H1 (cell line): ENCODE measurements around the gene DYNC1H1. TPM values are rescaled to one million over a fixed set of nuclear protein-coding genes. Genes with fewer than 3 reads are reported as not detected.

Experiments used
- CTCF ChIA-PET: fragments of 300-600 bp; sonication (Branson Sonifier 250); formaldehyde crosslinking; loops from one replicate; lab custom pipeline; 2021; ENCODE audit not compliant: partially characterized antibody; lab: Charles Lee
- POLR2A ChIA-PET: fragments of 300-600 bp; sonication (Branson Sonifier 250); formaldehyde crosslinking; loops from one replicate; lab custom pipeline; 2021; ENCODE audit warnings: inconsistent platforms; ENCODE audit not compliant: partially characterized antibody; lab: Charles Lee
- DNase-seq, 2 experiments: peaks; one replicate each; pipeline versions ENCODE4 v3.0.0 to v3.0.0-alpha.2; 2010 to 2022; ENCODE audit warnings: low spot score in 2 of 2, low read depth in 1 of 2, mixed read lengths in 1 of 2
- FAIRE-seq: peaks from 2 replicates; lab custom pipeline; 2011; peaks lifted over from hg19 to GRCh38; lab: Jason Lieb, UNC
- H2AFZ ChIP-seq: 2 replicates; pipeline ENCODE4 v1.8.1; 2012; ENCODE audit warnings: low read length, inconsistent platforms
- H2AK5ac ChIP-seq: 2 replicates; pipeline ENCODE4 v1.6.1; 2013; ENCODE audit warnings: low read depth, low read length
- H2BK120ac ChIP-seq: replicated peaks from 2 replicates; pipeline ENCODE3; 2013; ENCODE audit warnings: low read depth, low read length, inconsistent platforms
- H2BK12ac ChIP-seq: 2 replicates; pipeline ENCODE4 v1.6.1; 2013; ENCODE audit warnings: low read depth, low read length
- H2BK15ac ChIP-seq: 2 replicates; pipeline ENCODE4 v1.6.1; 2013; ENCODE audit warnings: low read length
- H2BK20ac ChIP-seq: 2 replicates; pipeline ENCODE4 v1.6.1; 2013; ENCODE audit warnings: low read length
- H2BK5ac ChIP-seq: 2 replicates; pipeline ENCODE4 v1.6.1; 2013; ENCODE audit warnings: low read depth, low read length
- H3K14ac ChIP-seq: 2 replicates; pipeline ENCODE4 v1.6.1; 2013; ENCODE audit warnings: inconsistent platforms; ENCODE audit not compliant: insufficient read length
- H3K18ac ChIP-seq: 2 replicates; pipeline ENCODE4 v1.6.1; 2013; ENCODE audit warnings: low read length; ENCODE audit errors: extremely low read depth
- H3K23ac ChIP-seq: 2 replicates; pipeline ENCODE4 v1.6.1; 2013; ENCODE audit warnings: inconsistent platforms; ENCODE audit not compliant: insufficient read length
- H3K23me2 ChIP-seq: 2 replicates; pipeline ENCODE4 v1.6.1; 2013; ENCODE audit warnings: low read depth, low read length
- H3K27ac ChIP-seq: 2 replicates; pipeline ENCODE4 v1.6.1; 2011; ENCODE audit warnings: low read depth, low read length, inconsistent platforms
- H3K27me3 ChIP-seq, 4 experiments: replicated peaks in 1 of 4; 1 replicate in 1 of 4; 2 replicates in 3 of 4; pipeline versions ENCODE4 v1.6.1 to v1.8.1; 2011 to 2013; ENCODE audit warnings: low read length in 3 of 4, mild to moderate bottlenecking in 3 of 4, inconsistent platforms in 2 of 4, mixed read lengths in 2 of 4, moderate library complexity in 1 of 4; ENCODE audit not compliant: control insufficient read depth in 3 of 4, insufficient read depth in 3 of 4; ENCODE audit errors: extremely low read depth in 1 of 4
- H3K36me3 ChIP-seq, 4 experiments: 2 replicates each; pipeline versions ENCODE4 v1.6.1 to v1.8.1; 2011 to 2013; ENCODE audit warnings: mild to moderate bottlenecking in 4 of 4, low read length in 3 of 4, moderate library complexity in 2 of 4, control low read depth in 1 of 4, inconsistent platforms in 1 of 4; ENCODE audit not compliant: insufficient read depth in 4 of 4, control insufficient read depth in 2 of 4
- H3K4ac ChIP-seq: replicated peaks from 2 replicates; pipeline ENCODE3; 2013; ENCODE audit warnings: low read length, low read depth, mixed read lengths, inconsistent platforms; ENCODE audit not compliant: insufficient read length
- H3K4me1 ChIP-seq, 4 experiments: replicated peaks in 1 of 4; 1 replicate in 1 of 4; 2 replicates in 3 of 4; pipeline versions ENCODE4 v1.6.1 to v1.8.1; 2011 to 2013; ENCODE audit warnings: low read length in 3 of 4, inconsistent platforms in 2 of 4, mixed read lengths in 1 of 4; ENCODE audit not compliant: insufficient read depth in 4 of 4, control insufficient read depth in 3 of 4
- H3K4me2 ChIP-seq, 2 experiments: 2 replicates each; pipeline versions ENCODE4 v1.6.1 to v1.8.1; 2011 to 2013; ENCODE audit warnings: low read depth in 2 of 2, low read length in 2 of 2, control low read depth in 1 of 2, inconsistent platforms in 1 of 2, mild to moderate bottlenecking in 1 of 2; ENCODE audit not compliant: insufficient read depth in 1 of 2
- H3K4me3 ChIP-seq, 4 experiments: fragments of 200-600, 300-600 bp in 1 of 4; sonication (generic), shearing (Covaris generic), sonication (Bioruptor Twin) in 1 of 4; 2 replicates each; pipeline versions ENCODE4 v1.5.1 to v1.8.1; 2011 to 2016; ENCODE audit warnings: low read length in 4 of 4, low read depth in 3 of 4, control low read depth in 2 of 4, inconsistent platforms in 2 of 4, mild to moderate bottlenecking in 2 of 4, mixed read lengths in 1 of 4, moderate library complexity in 1 of 4; ENCODE audit not compliant: insufficient read depth in 2 of 4; ENCODE audit errors: extremely low read depth in 1 of 4
- H3K56ac ChIP-seq: replicated peaks from 2 replicates; pipeline ENCODE3; 2013; ENCODE audit warnings: low read depth, mild to moderate bottlenecking, mixed read lengths, low read length, inconsistent platforms; ENCODE audit not compliant: insufficient read length
- H3K79me1 ChIP-seq: 2 replicates; pipeline ENCODE4 v1.6.1; 2013; ENCODE audit warnings: low read depth, low read length, control low read depth
- H3K79me2 ChIP-seq, 2 experiments: 2 replicates each; pipeline versions ENCODE4 v1.6.1 to v1.8.1; 2012 to 2013; ENCODE audit warnings: low read length in 2 of 2, mild to moderate bottlenecking in 2 of 2, inconsistent platforms in 1 of 2; ENCODE audit not compliant: insufficient read depth in 2 of 2, control insufficient read depth in 1 of 2
- H3K9ac ChIP-seq, 4 experiments: replicated peaks in 1 of 4; 1 replicate in 1 of 4; 2 replicates in 3 of 4; pipeline versions ENCODE4 v1.6.1 to v1.8.1; 2011 to 2013; ENCODE audit warnings: low read depth in 3 of 4, low read length in 3 of 4, control low read depth in 2 of 4, mild to moderate bottlenecking in 2 of 4, moderate library complexity in 2 of 4, inconsistent platforms in 1 of 4; ENCODE audit errors: extremely low read depth in 1 of 4
- H3K9me3 ChIP-seq, 2 experiments: 2 replicates each; pipeline versions ENCODE4 v1.6.1 to v1.8.1; 2012 to 2013; ENCODE audit warnings: mild to moderate bottlenecking in 2 of 2, moderate library complexity in 2 of 2, control low read depth in 1 of 2, inconsistent platforms in 1 of 2, low read depth in 1 of 2, low read length in 1 of 2, mixed read lengths in 1 of 2; ENCODE audit not compliant: insufficient read depth in 2 of 2
- H4K20me1 ChIP-seq, 2 experiments: replicated peaks in 1 of 2; 2 replicates each; pipeline versions ENCODE3 to v1.8.1; 2011 to 2013; ENCODE audit warnings: inconsistent platforms in 2 of 2, low read length in 2 of 2, mild to moderate bottlenecking in 1 of 2; ENCODE audit not compliant: insufficient read depth in 2 of 2, control insufficient read depth in 1 of 2
- H4K5ac ChIP-seq: 2 replicates; pipeline ENCODE4 v1.6.1; 2013; ENCODE audit warnings: low read length, low read depth, mixed read lengths, inconsistent platforms; ENCODE audit not compliant: insufficient read length
- H4K8ac ChIP-seq: 2 replicates; pipeline ENCODE4 v1.8.0; 2013; ENCODE audit warnings: mild to moderate bottlenecking, moderate library complexity, low read length, inconsistent platforms; ENCODE audit not compliant: insufficient read depth; ENCODE audit errors: extremely low read depth
- H4K91ac ChIP-seq: replicated peaks from 2 replicates; pipeline ENCODE3; 2013; ENCODE audit warnings: low read length, mixed read lengths, inconsistent platforms; ENCODE audit not compliant: insufficient read length
- CTBP2 ChIP-seq: IDR thresholded peaks from 2 replicates; pipeline ENCODE4 v1.7.0; 2011; ENCODE audit warnings: borderline replicate concordance, mild to moderate bottlenecking, moderate library complexity, mixed read lengths, low read length; ENCODE audit not compliant: insufficient read depth, insufficient read length
- JUND ChIP-seq: IDR thresholded peaks from 2 replicates; pipeline ENCODE4 v1.6.1; 2011; ENCODE audit warnings: mild to moderate bottlenecking, improper control_type of control experiment, low read length
- SIX5 ChIP-seq: IDR thresholded peaks from 2 replicates; pipeline ENCODE4 v1.6.1; 2011; ENCODE audit warnings: mild to moderate bottlenecking, low read depth, low read length
- WGBS, 2 experiments: shearing (Covaris generic) in 1 of 2; methylation state at CpG; one replicate each; pipeline versions ENCODE4 v1.1.6 to v1.1.7; 2013 to 2015; ENCODE audit warnings: low lambda C conversion rate in 2 of 2, mixed read lengths in 2 of 2, inconsistent platforms in 1 of 2, low coverage in 1 of 2, missing lambda C conversion rate in 1 of 2; ENCODE audit not compliant: insufficient replicate concordance in 2 of 2, insufficient coverage in 1 of 2, insufficient read length in 1 of 2; ENCODE audit errors: extremely low coverage in 1 of 2, missing lambda C conversion rate in 1 of 2; 5-methylcytosine and 5-hydroxymethylcytosine counted together
- polyA plus RNA-seq, 7 experiments: library from polyadenylated mRNA; depleted of rRNA in 3 of 7; stranded (reverse) in 5 of 7; unstranded in 2 of 7; fragments of >200 nt in 5 of 7; fragments of 200-250 nt in 2 of 7; gene quantifications; 1 replicate in 5 of 7; 2 replicates in 1 of 7; 4 replicates in 1 of 7; pipeline versions ENCODE4 v1.2.1 to v1.2.3, GENCODE V29; 2011 to 2013; ENCODE audit warnings: missing spikeins in 2 of 7, mixed read lengths in 2 of 7
- total RNA-seq: library from RNA; stranded (reverse); fragmentation: NEBNext Ultra II Directional; extraction: Animal tissue kit (Norgen Biotek cat#: 25700); gene quantifications from 2 replicates; pipeline ENCODE4 v1.2.1, GENCODE V29; 2021

The DYNC1H1 gene
- total and polyA plus RNA-seq, 2 of the 8 experiments (the other 6 are each of a cell fraction or from before 2014, with no cell fraction given) = 238 to 387 TPM

- Histone ChIP-seq H3K4me3 (no peak overlapping the region), H3K23ac (no peak overlapping the region), H3K27ac (no peak overlapping the region), H4K5ac (no peak overlapping the region), H2AFZ (no peak overlapping the region), H2BK20ac (no peak overlapping the region), H3K14ac (no peak overlapping the region), H3K18ac (no peak overlapping the region), H3K4me1 (no peaks in the 10 kb centered on the region), H3K56ac (no peak overlapping the region), H3K9ac (no peak overlapping the region), H3K79me2 (no peaks in the 10 kb centered on the region), H2BK5ac (no peak overlapping the region), H2BK12ac (no peak overlapping the region), H2BK15ac (no peak overlapping the region), H4K8ac (no peak overlapping the region), H3K4me2 (no peak overlapping the region), H3K4ac (no peak overlapping the region), H3K79me1 (no peaks in the 10 kb centered on the region), H3K23me2 (no peaks in the 10 kb centered on the region), H3K27me3 (no peaks in the 10 kb centered on the region), H2BK120ac (no peak overlapping the region), H2AK5ac (no peak overlapping the region), H3K36me3 (peaks cover 50 to 91% (median 85%) of the 10 kb centered on the region in 4 experiments), H4K20me1 (peaks cover 0 to 13% of the 10 kb centered on the region in 2 experiments), H3K9me3 (no peaks in the 10 kb centered on the region), H4K91ac (no peak overlapping the region)
- TF ChIP-seq CTBP2 (no peak), SIX5 (no peak), JUND (no peak)
- DNase-seq (no peak), FAIRE-seq (no peak)
- POLR2A ChIA-PET = no interaction called here
- 93% methylated on average over 13 of the region's 13 CpGs; no CpG with 5 or more reads in 1 of the 2 experiments for WGBS, 2 experiments
- CTCF ChIA-PET = no interaction called here
These were observed 75.8 kb downstream of the DYNC1H1 start for GRCh38 chr14:102040153-102040552.
